HG02973 (cell line): ENCODE results near the gene MBD4.
"Not testable (repeated sequence)": the region's sequence is repeated elsewhere in the genome, so short reads cannot be mapped to it uniquely, and the experiment has no call there.

ENCODE experiments used
- ATAC-seq: cut with Tn5 transposase; IDR thresholded peaks from one replicate; pipeline ENCODE4 v1.9.1; 2021; ENCODE audit warnings: moderate library complexity; ENCODE audit not compliant: unreplicated experiment

MBD4 gene

GRCh38 chr3:129385507-129385906, 54.2 kb downstream of the MBD4 start:
- ATAC-seq: not testable (repeated sequence)

GRCh38 chr3:129384594-129385323, 55.0 kb downstream of the MBD4 start:
- no peak for ATAC-seq

- ATAC-seq: not testable (repeated sequence)
Observed at GRCh38 chr3:129384103-129384502, 55.6 kb downstream of the MBD4 start.

- ATAC-seq: peak; percentile 85
Observed at GRCh38 chr3:129383292-129383860, 56.4 kb downstream of the MBD4 start.

- ATAC-seq: no peak
Observed at GRCh38 chr3:129382366-129382765, 57.4 kb downstream of the MBD4 start.
